H9 (cell line): ENCODE data around the gene RSPRY1. TPM values are rescaled to one million over a fixed set of nuclear protein-coding genes. Genes with fewer than 3 reads are reported as not detected.
A peak's percentile ranks its signal among the peaks of the same experiment; 100 is the strongest.

Experiments
- DNase-seq: peaks from one replicate; pipeline ENCODE4 v3.0.0-alpha.2; 2017
- H2AFZ ChIP-seq: one replicate; pipeline ENCODE4 v1.6.1; 2013; ENCODE audit warnings: mild to moderate bottlenecking, low read length, control low read depth, moderate library complexity
- H2AK5ac ChIP-seq: 2 replicates; pipeline ENCODE4 v1.6.1; 2013; ENCODE audit warnings: low read length, control low read depth, mixed read lengths; ENCODE audit not compliant: insufficient read length
- H2BK120ac ChIP-seq: one replicate; pipeline ENCODE4 v1.6.1; 2013; ENCODE audit warnings: low read depth, mild to moderate bottlenecking, low read length, control low read depth, inconsistent platforms; ENCODE audit not compliant: poor library complexity, severe bottlenecking
- H2BK12ac ChIP-seq: 2 replicates; pipeline ENCODE4 v1.6.1; 2013; ENCODE audit warnings: low read length, control low read depth, mixed read lengths, low read depth; ENCODE audit not compliant: insufficient read length
- H2BK15ac ChIP-seq: 2 replicates; pipeline ENCODE4 v1.6.1; 2013; ENCODE audit warnings: low read depth, low read length, control low read depth
- H2BK20ac ChIP-seq: one replicate; pipeline ENCODE4 v1.6.1; 2013; ENCODE audit warnings: low read depth, mild to moderate bottlenecking, low read length, control low read depth, inconsistent platforms; ENCODE audit not compliant: poor library complexity, severe bottlenecking
- H2BK5ac ChIP-seq: 2 replicates; pipeline ENCODE4 v1.6.1; 2013; ENCODE audit warnings: low read length, control low read depth, mixed read lengths; ENCODE audit not compliant: insufficient read length
- H3K14ac ChIP-seq: 2 replicates; pipeline ENCODE4 v1.6.1; 2013; ENCODE audit warnings: low read length, control low read depth; ENCODE audit not compliant: insufficient read depth
- H3K18ac ChIP-seq: 2 replicates; pipeline ENCODE4 v1.6.1; 2013; ENCODE audit warnings: low read depth, mild to moderate bottlenecking, mixed read lengths, low read length, control low read depth; ENCODE audit not compliant: insufficient read length
- H3K23ac ChIP-seq: 2 replicates; pipeline ENCODE4 v1.6.1; 2013; ENCODE audit warnings: low read length, control low read depth, mixed read lengths, low read depth; ENCODE audit not compliant: insufficient read length
- H3K23me2 ChIP-seq: 2 replicates; pipeline ENCODE4 v1.6.1; 2013; ENCODE audit warnings: low read depth, mild to moderate bottlenecking, mixed read lengths, low read length, control low read depth; ENCODE audit not compliant: insufficient read length, poor library complexity, severe bottlenecking
- H3K27ac ChIP-seq: 2 replicates; pipeline ENCODE4 v1.5.1; 2013; ENCODE audit warnings: low read length, control low read depth, mixed read lengths, low read depth; ENCODE audit not compliant: insufficient read length
- H3K27me3 ChIP-seq: 2 replicates; pipeline ENCODE4 v1.6.1; 2013; ENCODE audit warnings: low read length, control low read depth, inconsistent platforms; ENCODE audit not compliant: insufficient read depth
- H3K4ac ChIP-seq: 2 replicates; pipeline ENCODE4 v1.6.1; 2013; ENCODE audit warnings: low read depth, mild to moderate bottlenecking, control low read depth, inconsistent platforms, low read length, moderate library complexity
- H3K4me1 ChIP-seq: 2 replicates; pipeline ENCODE4 v1.6.1; 2013; ENCODE audit warnings: low read length, control low read depth, inconsistent platforms; ENCODE audit not compliant: insufficient read depth
- H3K4me2 ChIP-seq: 2 replicates; pipeline ENCODE4 v1.6.1; 2013; ENCODE audit warnings: low read length, control low read depth, mixed read lengths; ENCODE audit not compliant: insufficient read length, insufficient read depth
- H3K56ac ChIP-seq: 2 replicates; pipeline ENCODE4 v1.6.1; 2013; ENCODE audit warnings: low read depth, mild to moderate bottlenecking, mixed read lengths, low read length, control low read depth; ENCODE audit not compliant: insufficient read length
- H3K79me1 ChIP-seq: 2 replicates; pipeline ENCODE4 v1.6.1; 2013; ENCODE audit warnings: low read depth, mild to moderate bottlenecking, moderate library complexity, low read length, control low read depth, inconsistent platforms; ENCODE audit not compliant: insufficient read depth, poor library complexity, severe bottlenecking
- H3K79me2 ChIP-seq: 2 replicates; pipeline ENCODE4 v1.6.1; 2013; ENCODE audit warnings: low read length, control low read depth, inconsistent platforms; ENCODE audit not compliant: insufficient read depth
- H3K9ac ChIP-seq: 2 replicates; pipeline ENCODE4 v1.6.1; 2013; ENCODE audit warnings: low read length, control low read depth, mixed read lengths; ENCODE audit not compliant: insufficient read length; ENCODE audit errors: extremely low read depth
- H3K9me3 ChIP-seq: one replicate; pipeline ENCODE4 v1.6.1; 2013; ENCODE audit warnings: low read depth, low read length, inconsistent platforms; ENCODE audit not compliant: control insufficient read depth
- H3T11ph ChIP-seq: one replicate; pipeline ENCODE4 v1.6.1; 2013; ENCODE audit warnings: mild to moderate bottlenecking, low read length, control low read depth, inconsistent platforms
- H4K20me1 ChIP-seq: one replicate; pipeline ENCODE4 v1.6.1; 2013; ENCODE audit not compliant: control insufficient read depth, insufficient read length, insufficient read depth
- H4K5ac ChIP-seq: 2 replicates; pipeline ENCODE4 v1.6.1; 2013; ENCODE audit warnings: low read depth, mild to moderate bottlenecking, mixed read lengths, low read length, control low read depth; ENCODE audit not compliant: insufficient read length
- H4K8ac ChIP-seq: replicated peaks from 2 replicates; pipeline ENCODE4 v1.6.1; 2013; ENCODE audit warnings: low read length, control low read depth, mixed read lengths, low read depth; ENCODE audit not compliant: insufficient read length
- H4K91ac ChIP-seq: 2 replicates; pipeline ENCODE4 v1.6.1; 2013; ENCODE audit warnings: low read depth, mild to moderate bottlenecking, moderate library complexity, mixed read lengths, low read length, control low read depth; ENCODE audit not compliant: insufficient read length
- H3K27ac Mint-ChIP-seq, 3 experiments: 2 replicates in 2 of 3; 3 replicates in 1 of 3; pipeline ENCODE4 v1.8.0; 2020 to 2021; ENCODE audit warnings: mixed read lengths in 3 of 3, mild to moderate bottlenecking in 1 of 3, moderate library complexity in 1 of 3
- H3K27me3 Mint-ChIP-seq: 2 replicates; pipeline ENCODE4 v1.8.0; 2021; ENCODE audit warnings: low read depth, mild to moderate bottlenecking, moderate library complexity, mixed read lengths
- H3K36me3 Mint-ChIP-seq, 3 experiments: 2 replicates in 2 of 3; 3 replicates in 1 of 3; pipeline ENCODE4 v1.8.0; 2020 to 2021; ENCODE audit warnings: low read depth in 3 of 3, mixed read lengths in 3 of 3; ENCODE audit not compliant: insufficient read depth in 1 of 3
- H3K4me1 Mint-ChIP-seq, 2 experiments: 2 replicates each; pipeline ENCODE4 v1.8.0; 2020; ENCODE audit warnings: mixed read lengths in 2 of 2
- H3K4me3 Mint-ChIP-seq, 2 experiments: 2 replicates in 1 of 2; 3 replicates in 1 of 2; pipeline ENCODE4 v1.8.0; 2020 to 2021; ENCODE audit warnings: mild to moderate bottlenecking in 2 of 2, mixed read lengths in 2 of 2, moderate library complexity in 1 of 2
- H3K9me3 Mint-ChIP-seq, 2 experiments: 2 replicates in 1 of 2; 3 replicates in 1 of 2; pipeline ENCODE4 v1.8.0; 2020; ENCODE audit warnings: mild to moderate bottlenecking in 2 of 2, mixed read lengths in 2 of 2, moderate library complexity in 1 of 2
- CTCF ChIP-seq: fragments of 200-600 bp; sonication (generic); conservative IDR thresholded peaks from 3 replicates; pipeline ENCODE4 v1.8.0; 2021; ENCODE audit warnings: antibody characterized with exemption, mild to moderate bottlenecking
- WGBS: extraction: QIAGEN DNeasy Blood & Tissue Kit; methylation state at CpG from one replicate; pipeline ENCODE4 v1.1.7; 2013; ENCODE audit warnings: missing lambda C conversion rate, low lambda C conversion rate, mixed read lengths; ENCODE audit not compliant: insufficient read length; ENCODE audit errors: extremely low coverage; 5-methylcytosine and 5-hydroxymethylcytosine counted together
- total RNA-seq: library from RNA; stranded (reverse); gene quantifications from 2 replicates; pipeline ENCODE4 v1.2.1, GENCODE V29; 2021

The RSPRY1 gene
- total RNA-seq, 1 experiment from 2014 or later: 36.1 TPM

- H3K4ac ChIP-seq: no peak overlapping the region
- H4K91ac ChIP-seq: no peak overlapping the region
- H3K23ac ChIP-seq: no peak overlapping the region
- no peaks in the 10 kb centered on the region for H4K20me1 ChIP-seq
- no peak overlapping the region for H3K4me3 Mint-ChIP-seq
- no peaks in the 10 kb centered on the region for H3K27me3 ChIP-seq
- TF ChIP-seq CTCF: no peak
- H2BK20ac ChIP-seq: no peak overlapping the region
- no peaks in the 10 kb centered on the region for H3K23me2 ChIP-seq
- H2BK120ac ChIP-seq: no peak overlapping the region
- H2AK5ac ChIP-seq: no peak overlapping the region
- no peaks in the 10 kb centered on the region for H3K79me1 ChIP-seq
- H3K18ac ChIP-seq: no peak overlapping the region
- H3K14ac ChIP-seq: no peak overlapping the region
- H3K4me1 Mint-ChIP-seq: peaks cover 6 to 16% of the 10 kb centered on the region in 2 experiments
- H3K4me2 ChIP-seq: no peak overlapping the region
- H3K79me2 ChIP-seq: no peaks in the 10 kb centered on the region
- WGBS: no CpG with 5 or more reads among the region's 10 CpGs
- H4K8ac ChIP-seq: no peak overlapping the region
- H2BK15ac ChIP-seq: no peak overlapping the region
- no peak overlapping the region for H3K56ac ChIP-seq
- DNase-seq: no peak
- H3K9me3 ChIP-seq: no peaks in the 10 kb centered on the region
- H3K9me3 Mint-ChIP-seq: no peaks in the 10 kb centered on the region
- H3K27ac Mint-ChIP-seq: peak overlapping the region in 2 of 3 experiments; percentile 32 to 78; a peak in 3 of 7 replicates
- H3K9ac ChIP-seq: no peak overlapping the region
- H3T11ph ChIP-seq: no peak overlapping the region
- H3K27ac ChIP-seq: no peak overlapping the region
- H3K36me3 Mint-ChIP-seq: no peaks in the 10 kb centered on the region; a peak in 1 of 7 replicates
- H2BK5ac ChIP-seq: no peak overlapping the region
- H2AFZ ChIP-seq: no peak overlapping the region
- H3K27me3 Mint-ChIP-seq: no peaks in the 10 kb centered on the region
- no peaks in the 10 kb centered on the region for H3K4me1 ChIP-seq
- no peak overlapping the region for H2BK12ac ChIP-seq
- H4K5ac ChIP-seq: no peak overlapping the region
These were observed 47.7 kb upstream of the RSPRY1 start for GRCh38 chr16:57138281-57138935.
